GM12878 (cell line): ENCODE measurements around the gene REN. TPM values are rescaled to one million over a fixed set of nuclear protein-coding genes. Genes with fewer than 3 reads are reported as not detected.

Experiments
- polyA plus RNA-seq, 11 experiments: library from polyadenylated mRNA; depleted of rRNA in 4 of 11; unstranded in 6 of 11; stranded (reverse) in 5 of 11; fragments of >200 nt; fragmentation: Nextera tagmentation in 4 of 11; fragmentation: Illumina TruSeq in 1 of 11; extraction: Ambion mirVana in 4 of 11; extraction: Trizol in 1 of 11; gene quantifications; 1 replicate in 1 of 11; 2 replicates in 10 of 11; pipeline versions ENCODE4 v1.2.1 to v1.2.3, GENCODE V29; 2011 to 2016; ENCODE audit warnings: inconsistent platforms in 2 of 11, missing spikeins in 2 of 11, low read depth in 1 of 11
- total RNA-seq, 4 experiments: library from RNA; depleted of rRNA in 3 of 4; stranded (reverse); fragments of >200 nt in 3 of 4; fragmentation: Illumina TruSeq in 1 of 4; extraction: Trizol in 1 of 4; gene quantifications; 2 replicates each; pipeline versions ENCODE4 v1.2.1 to v1.2.3, GENCODE V29; 2013 to 2021

REN gene
- total and polyA plus RNA-seq, 10 of the 15 experiments (the other 5 are each of a cell fraction or from before 2014, with no cell fraction given) = not detected

Other genes starting within 250 kb of the REN start
- not detected in 2 replicates for gene SOX13, start 93.2 kb downstream of the REN start, total RNA-seq (2014; rRNA removed)
- gene SOX13, start 93.2 kb downstream of the REN start, total RNA-seq (2014; rRNA removed; fragmentation: Illumina TruSeq; extraction: Trizol) = not detected in 2 replicates
- gene SOX13, start 93.2 kb downstream of the REN start, total RNA-seq (2021) = 0.27 and 0.31 TPM in 2 replicates
- gene SOX13, start 93.2 kb downstream of the REN start, polyA plus RNA-seq (2011; rRNA removed) = 0.10 and 0.11 TPM in 2 replicates
- gene SOX13, start 93.2 kb downstream of the REN start, polyA plus RNA-seq (2014; fragmentation: Illumina TruSeq; extraction: Trizol) = not detected in 2 replicates
- not detected for gene SOX13, start 93.2 kb downstream of the REN start, polyA plus RNA-seq (2014; fragmentation: Nextera tagmentation; extraction: Ambion mirVana)
- gene SOX13, start 93.2 kb downstream of the REN start, polyA plus RNA-seq (2014; rRNA removed) = not detected in 2 replicates
- gene SOX13, start 93.2 kb downstream of the REN start, polyA plus RNA-seq (2016; fragmentation: Nextera tagmentation; extraction: Ambion mirVana) = under 1 TPM in 1 of 2 experiments, not detected in 1; 0.04 TPM
- not detected in 2 replicates for gene ETNK2, start 14.3 kb downstream of the REN start, total RNA-seq (2014; rRNA removed)
- not detected in 2 replicates for gene ETNK2, start 14.3 kb downstream of the REN start, total RNA-seq (2014; rRNA removed; fragmentation: Illumina TruSeq; extraction: Trizol)
- gene ETNK2, start 14.3 kb downstream of the REN start, total RNA-seq (2021) = not detected in 2 replicates
- 0.14 TPM in 1 of 2 replicates, not detected in the other for gene ETNK2, start 14.3 kb downstream of the REN start, polyA plus RNA-seq (2011; rRNA removed)
- not detected in 2 replicates for gene ETNK2, start 14.3 kb downstream of the REN start, polyA plus RNA-seq (2014; fragmentation: Illumina TruSeq; extraction: Trizol)
- not detected for gene ETNK2, start 14.3 kb downstream of the REN start, polyA plus RNA-seq (2014; fragmentation: Nextera tagmentation; extraction: Ambion mirVana)
- gene ETNK2, start 14.3 kb downstream of the REN start, polyA plus RNA-seq (2014; rRNA removed) = not detected in 2 replicates
- gene ETNK2, start 14.3 kb downstream of the REN start, polyA plus RNA-seq (2016; fragmentation: Nextera tagmentation; extraction: Ambion mirVana) = not detected
- gene KISS1, start 30.2 kb upstream of the REN start, total RNA-seq (2014; rRNA removed) = not detected in 2 replicates
- not detected in 2 replicates for gene KISS1, start 30.2 kb upstream of the REN start, total RNA-seq (2014; rRNA removed; fragmentation: Illumina TruSeq; extraction: Trizol)
- gene KISS1, start 30.2 kb upstream of the REN start, total RNA-seq (2021) = not detected in 2 replicates
- not detected in 2 replicates for gene KISS1, start 30.2 kb upstream of the REN start, polyA plus RNA-seq (2011; rRNA removed)
- not detected in 2 replicates for gene KISS1, start 30.2 kb upstream of the REN start, polyA plus RNA-seq (2014; fragmentation: Illumina TruSeq; extraction: Trizol)
- gene KISS1, start 30.2 kb upstream of the REN start, polyA plus RNA-seq (2014; fragmentation: Nextera tagmentation; extraction: Ambion mirVana) = not detected
- not detected in 2 replicates for gene KISS1, start 30.2 kb upstream of the REN start, polyA plus RNA-seq (2014; rRNA removed)
- gene KISS1, start 30.2 kb upstream of the REN start, polyA plus RNA-seq (2016; fragmentation: Nextera tagmentation; extraction: Ambion mirVana) = not detected
- not detected in 2 replicates for gene GOLT1A, start 47.7 kb upstream of the REN start, total RNA-seq (2014; rRNA removed)
- gene GOLT1A, start 47.7 kb upstream of the REN start, total RNA-seq (2014; rRNA removed; fragmentation: Illumina TruSeq; extraction: Trizol) = not detected in 2 replicates
- not detected in 2 replicates for gene GOLT1A, start 47.7 kb upstream of the REN start, total RNA-seq (2021)
- 0.46 and 0.68 TPM in 2 replicates for gene GOLT1A, start 47.7 kb upstream of the REN start, polyA plus RNA-seq (2011; rRNA removed)
- 0.65 TPM in 1 of 2 replicates, not detected in the other for gene GOLT1A, start 47.7 kb upstream of the REN start, polyA plus RNA-seq (2014; fragmentation: Illumina TruSeq; extraction: Trizol)
- under 1 TPM in 1 of 2 experiments, not detected in 1; 0.09 TPM for gene GOLT1A, start 47.7 kb upstream of the REN start, polyA plus RNA-seq (2014; fragmentation: Nextera tagmentation; extraction: Ambion mirVana)
- gene GOLT1A, start 47.7 kb upstream of the REN start, polyA plus RNA-seq (2014; rRNA removed) = not detected in 2 replicates
- not detected for gene GOLT1A, start 47.7 kb upstream of the REN start, polyA plus RNA-seq (2016; fragmentation: Nextera tagmentation; extraction: Ambion mirVana)
- gene PLEKHA6, start 193.6 kb upstream of the REN start, total RNA-seq (2014; rRNA removed) = 0.05 and 0.11 TPM in 2 replicates
- gene PLEKHA6, start 193.6 kb upstream of the REN start, total RNA-seq (2014; rRNA removed; fragmentation: Illumina TruSeq; extraction: Trizol) = 0.05 and 0.27 TPM in 2 replicates
- 0.21 and 0.69 TPM in 2 replicates for gene PLEKHA6, start 193.6 kb upstream of the REN start, total RNA-seq (2021)
- 0.33 and 0.81 TPM in 2 replicates for gene PLEKHA6, start 193.6 kb upstream of the REN start, polyA plus RNA-seq (2011; rRNA removed)
- 0.04 and 0.06 TPM in 2 replicates for gene PLEKHA6, start 193.6 kb upstream of the REN start, polyA plus RNA-seq (2014; fragmentation: Illumina TruSeq; extraction: Trizol)
- not detected for gene PLEKHA6, start 193.6 kb upstream of the REN start, polyA plus RNA-seq (2014; fragmentation: Nextera tagmentation; extraction: Ambion mirVana)
- gene PLEKHA6, start 193.6 kb upstream of the REN start, polyA plus RNA-seq (2014; rRNA removed) = 0.04 and 0.14 TPM in 2 replicates
- gene PLEKHA6, start 193.6 kb upstream of the REN start, polyA plus RNA-seq (2016; fragmentation: Nextera tagmentation; extraction: Ambion mirVana) = not detected
- 34.8 TPM in 2 replicates for gene PPP1R15B, start 245.5 kb upstream of the REN start, total RNA-seq (2014; rRNA removed)
- gene PPP1R15B, start 245.5 kb upstream of the REN start, total RNA-seq (2014; rRNA removed; fragmentation: Illumina TruSeq; extraction: Trizol) = 32.7 and 32.9 TPM in 2 replicates
- gene PPP1R15B, start 245.5 kb upstream of the REN start, total RNA-seq (2021) = 37.7 and 38.1 TPM in 2 replicates
- 27.2 and 32.6 TPM in 2 replicates for gene PPP1R15B, start 245.5 kb upstream of the REN start, polyA plus RNA-seq (2011; rRNA removed)
- gene PPP1R15B, start 245.5 kb upstream of the REN start, polyA plus RNA-seq (2014; fragmentation: Illumina TruSeq; extraction: Trizol) = 33.4 and 38.5 TPM in 2 replicates
- 10 to 100 TPM; 13.9 to 17.1 TPM for gene PPP1R15B, start 245.5 kb upstream of the REN start, polyA plus RNA-seq (2014; fragmentation: Nextera tagmentation; extraction: Ambion mirVana)
- gene PPP1R15B, start 245.5 kb upstream of the REN start, polyA plus RNA-seq (2014; rRNA removed) = 24.8 and 25.8 TPM in 2 replicates
- gene PPP1R15B, start 245.5 kb upstream of the REN start, polyA plus RNA-seq (2016; fragmentation: Nextera tagmentation; extraction: Ambion mirVana) = 10 to 100 TPM; 13.9 to 15.4 TPM